HuH-7.5 (cell line): ENCODE data around the gene SEC16A.
A peak's percentile ranks its signal among the peaks of the same experiment; 100 is the strongest.

ENCODE experiments used
- DNase-seq: peaks from one replicate; pipeline ENCODE4 v3.0.0; 2011; ENCODE audit warnings: low spot score

SEC16A gene

DNA sequence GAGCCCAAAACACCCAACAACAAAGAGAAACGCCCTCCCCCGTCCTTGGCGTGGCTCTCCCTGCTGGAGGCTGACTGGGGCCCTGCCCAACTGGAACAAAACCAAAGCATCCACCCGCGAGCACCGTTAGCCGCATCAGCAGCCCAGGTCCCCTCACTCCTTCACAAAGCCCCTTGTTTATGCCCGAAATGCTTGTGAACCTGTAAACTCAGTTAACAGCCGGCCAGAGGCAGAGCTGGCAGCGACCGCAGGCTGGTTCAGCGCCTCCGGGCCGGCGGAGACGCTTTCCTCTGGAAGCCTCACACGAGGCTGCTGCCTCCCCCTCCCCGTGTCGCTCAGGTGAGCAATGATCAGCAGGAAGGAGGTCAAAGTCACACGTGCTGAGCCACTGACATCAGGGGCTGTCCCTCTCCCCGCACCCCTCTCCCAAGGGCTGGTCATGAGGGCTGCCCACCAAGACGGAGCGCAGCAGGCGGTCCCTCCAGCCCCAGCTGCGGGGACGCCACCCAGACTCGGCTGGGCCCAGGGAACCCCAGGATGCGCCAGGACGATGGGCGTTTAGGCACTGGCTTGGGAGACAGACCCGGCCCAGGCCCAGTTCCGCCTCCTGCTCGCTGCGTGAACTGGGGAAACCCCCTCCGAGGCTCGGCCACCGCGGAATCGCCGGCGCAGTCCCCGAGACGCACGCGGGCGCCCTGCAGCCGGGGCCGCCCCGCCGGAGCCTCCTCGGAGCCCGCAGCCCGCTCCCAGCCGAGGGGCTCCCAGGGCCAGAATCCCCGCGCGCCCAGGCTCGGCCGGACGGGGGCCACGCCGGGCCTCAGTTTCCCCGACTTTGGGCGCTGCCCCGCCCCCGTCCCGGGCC, 83.4 kb downstream of the SEC16A start:
- peak; percentile 55 for DNase-seq

DNA sequence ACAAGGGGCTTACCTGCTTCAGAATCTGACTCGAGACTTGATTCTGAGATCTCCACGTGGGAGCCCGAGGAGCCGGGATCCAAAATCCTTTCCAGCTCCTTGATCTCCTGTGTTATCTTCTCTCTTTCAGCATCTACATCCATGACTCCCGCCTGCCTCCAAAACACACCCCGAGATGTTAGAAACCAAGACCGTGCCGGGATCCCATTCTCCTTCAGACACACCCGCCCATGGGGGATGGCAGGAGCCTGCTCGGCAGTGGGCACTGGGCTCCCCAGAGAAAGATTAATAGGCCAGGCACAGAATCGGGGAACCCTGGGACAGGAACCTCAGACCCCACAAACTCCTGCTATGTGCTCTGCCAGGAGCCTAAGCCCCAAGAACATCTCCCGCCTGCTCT, 84.6 kb downstream of the SEC16A start:
- no peak for DNase-seq

DNA sequence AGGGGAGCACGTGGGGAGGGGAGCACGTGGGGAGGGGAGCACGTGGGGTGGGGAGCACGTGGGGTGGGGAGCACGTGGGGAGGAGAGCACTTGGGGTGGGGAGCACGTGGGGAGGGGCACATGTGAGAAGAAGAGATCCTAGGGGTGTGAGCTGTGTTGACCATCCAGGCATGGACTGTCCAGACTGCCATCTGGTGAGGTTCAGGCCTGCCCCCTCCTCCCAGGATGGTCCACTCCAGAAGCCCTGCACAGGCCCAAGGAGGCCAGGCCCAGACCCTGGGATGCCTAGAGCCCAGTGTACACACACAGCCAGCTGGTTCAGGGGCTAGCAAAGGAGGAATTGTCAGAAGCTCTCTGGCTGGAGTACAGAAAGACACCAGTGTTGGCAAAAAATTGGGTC, 85.2 kb downstream of the SEC16A start:
- no peak for DNase-seq

DNA sequence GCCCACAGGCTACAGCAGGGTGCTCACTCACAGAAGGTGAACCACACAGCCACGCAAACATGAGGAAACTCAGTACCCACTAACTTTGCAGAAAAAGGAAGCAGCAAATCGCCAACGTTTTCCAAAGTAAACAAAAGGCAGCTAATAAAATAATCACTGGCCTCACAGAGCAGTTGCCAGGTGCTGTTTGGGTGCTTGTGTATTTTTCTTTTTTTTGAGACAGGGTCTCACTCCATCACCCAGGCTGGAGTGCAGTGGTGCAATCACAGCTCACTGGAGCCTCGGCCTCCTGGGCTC, 86.7 kb downstream of the SEC16A start:
- DNase-seq, result no peak

- no peak for DNase-seq
These were observed 87.3 kb downstream of the SEC16A start for GRCh38 chr9:136395345-136396218.

- no peak for DNase-seq
These were observed 87.9 kb downstream of the SEC16A start for GRCh38 chr9:136395020-136395340.

GRCh38 chr9:136394312-136395019, 88.4 kb downstream of the SEC16A start:
- DNase-seq, result no peak

GRCh38 chr9:136393531-136393930, 89.3 kb downstream of the SEC16A start:
- no peak for DNase-seq

DNA sequence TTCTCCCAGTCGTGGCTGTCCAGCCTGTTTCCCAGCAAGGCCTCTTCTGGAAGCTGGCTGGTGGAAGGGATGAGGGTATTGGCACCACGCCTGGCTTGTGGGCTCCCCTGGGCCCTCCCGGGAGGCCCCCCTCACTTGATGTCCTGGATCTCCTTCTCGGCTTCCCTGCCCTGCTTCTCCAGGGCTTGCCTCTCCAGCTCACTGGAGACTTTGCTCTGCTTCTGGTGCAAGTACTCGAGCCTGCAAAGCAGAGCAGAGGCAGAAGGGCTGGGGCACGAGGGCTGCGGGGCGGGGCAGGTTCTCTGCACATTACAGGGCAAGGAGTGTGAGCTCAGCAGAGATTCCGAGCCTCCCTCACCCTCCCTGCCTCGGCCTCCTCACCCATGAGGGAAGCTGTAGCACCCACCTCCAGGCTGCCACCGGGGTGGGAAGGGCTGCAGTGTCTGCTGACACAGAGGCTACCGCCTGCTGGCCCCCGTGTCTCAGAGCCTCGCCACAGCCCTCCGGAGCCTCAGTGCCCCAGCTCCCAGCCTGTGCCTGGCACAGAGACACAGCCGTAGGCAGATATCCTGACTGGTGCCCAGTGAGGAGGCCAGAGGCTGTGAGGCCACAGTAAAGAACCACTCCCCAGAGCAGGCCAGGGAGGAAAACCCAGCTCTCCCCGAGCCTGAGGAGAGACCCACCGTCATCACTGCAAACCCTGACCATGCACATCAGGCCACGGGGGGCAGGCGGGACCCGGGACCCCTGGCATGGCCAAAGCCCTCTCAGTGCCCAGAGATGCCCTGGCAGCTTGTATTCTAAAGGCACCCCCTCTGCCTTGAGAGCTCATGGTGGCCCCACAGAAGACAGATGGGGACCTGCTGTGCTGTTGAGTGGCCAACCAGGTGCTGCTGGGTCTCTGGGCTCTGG, 90.0 kb downstream of the SEC16A start:
- DNase-seq, result no peak

- no peak for DNase-seq
These were observed 90.9 kb downstream of the SEC16A start for GRCh38 chr9:136391737-136392537.
